ENCODE data around the gene ACCSL.

- TF ChIP-seq CTCF (IDR thresholded peaks at IDR 0.05), result no peak
- TF ChIP-seq EZH2 (IDR thresholded peaks at IDR 0.05; ENCODE audit: borderline replicate concordance, insufficient read depth, low read depth, low read length, poor library complexity, severe bottlenecking), result no peak
These were observed 39.7 kb upstream of the ACCSL start for GRCh38 chr11:44008088-44008501.

All from B cell (primary cell).